ENCODE data around the gene SLF1.

Gene SLF1

GRCh38 chr5:94736498-94736897 is 118.0 kb downstream of the SLF1 start:
- Histone ChIP-seq H3K36me3 (ENCODE audit: control insufficient read depth, insufficient read depth, low read length) (no peaks in the 10 kb centered on the region), H3K9me3 (ENCODE audit: control insufficient read depth, insufficient read depth, low read length) (no peaks in the 10 kb centered on the region)

GRCh38 chr5:94740286-94740685 is 121.8 kb downstream of the SLF1 start:
- Histone ChIP-seq H3K9me3 (ENCODE audit: control insufficient read depth, insufficient read depth, low read length) (no peaks in the 10 kb centered on the region), H3K4me3 (ENCODE audit: low read depth, low read length) (no peak overlapping the region), H3K27me3 (ENCODE audit: control insufficient read depth, insufficient read depth, low read length) (no peaks in the 10 kb centered on the region), H3K9ac (ENCODE audit: low read depth, low read length) (no peak overlapping the region), H3K4me1 (ENCODE audit: control insufficient read depth, insufficient read depth, low read length) (peaks cover 10% of the 10 kb centered on the region), H3K36me3 (ENCODE audit: control insufficient read depth, insufficient read depth, low read length) (no peaks in the 10 kb centered on the region)

More at GRCh38 chr5:94736498-94736897, 118.0 kb downstream of the SLF1 start:
- no peaks in the 10 kb centered on the region for H3K27me3 ChIP-seq (ENCODE audit: control insufficient read depth, insufficient read depth, low read length)
- no peak overlapping the region for H3K4me3 ChIP-seq (ENCODE audit: low read depth, low read length)
- H3K9ac ChIP-seq (ENCODE audit: low read depth, low read length): no peak overlapping the region
- peaks cover 10% of the 10 kb centered on the region for H3K4me1 ChIP-seq (ENCODE audit: control insufficient read depth, insufficient read depth, low read length)

GRCh38 chr5:94742852-94743251 is 124.4 kb downstream of the SLF1 start:
- Histone ChIP-seq H3K9me3 (ENCODE audit: control insufficient read depth, insufficient read depth, low read length) (no peaks in the 10 kb centered on the region), H3K4me3 (ENCODE audit: low read depth, low read length) (no peak overlapping the region)

GRCh38 chr5:94744906-94745305 is 126.4 kb downstream of the SLF1 start:
- no peak overlapping the region for H3K4me3 ChIP-seq (ENCODE audit: low read depth, low read length)
- H3K9ac ChIP-seq (ENCODE audit: low read depth, low read length): no peak overlapping the region
- peaks cover 9% of the 10 kb centered on the region for H3K4me1 ChIP-seq (ENCODE audit: control insufficient read depth, insufficient read depth, low read length)
- no peaks in the 10 kb centered on the region for H3K27me3 ChIP-seq (ENCODE audit: control insufficient read depth, insufficient read depth, low read length)
- H3K9me3 ChIP-seq (ENCODE audit: control insufficient read depth, insufficient read depth, low read length): no peaks in the 10 kb centered on the region
- H3K36me3 ChIP-seq (ENCODE audit: control insufficient read depth, insufficient read depth, low read length): no peaks in the 10 kb centered on the region

More at GRCh38 chr5:94742852-94743251, 124.4 kb downstream of the SLF1 start:
- Histone ChIP-seq H3K27me3 (ENCODE audit: control insufficient read depth, insufficient read depth, low read length) (no peaks in the 10 kb centered on the region), H3K4me1 (ENCODE audit: control insufficient read depth, insufficient read depth, low read length) (peaks cover 10% of the 10 kb centered on the region), H3K9ac (ENCODE audit: low read depth, low read length) (no peak overlapping the region), H3K36me3 (ENCODE audit: control insufficient read depth, insufficient read depth, low read length) (no peaks in the 10 kb centered on the region)

GRCh38 chr5:94745786-94746730 is 127.6 kb downstream of the SLF1 start:
- Histone ChIP-seq H3K27me3 (ENCODE audit: control insufficient read depth, insufficient read depth, low read length) (no peaks in the 10 kb centered on the region), H3K36me3 (ENCODE audit: control insufficient read depth, insufficient read depth, low read length) (no peaks in the 10 kb centered on the region), H3K9me3 (ENCODE audit: control insufficient read depth, insufficient read depth, low read length) (no peaks in the 10 kb centered on the region), H3K9ac (ENCODE audit: low read depth, low read length) (no peak overlapping the region), H3K4me1 (ENCODE audit: control insufficient read depth, insufficient read depth, low read length) (no peaks in the 10 kb centered on the region), H3K4me3 (ENCODE audit: low read depth, low read length) (no peak overlapping the region)

GRCh38 chr5:94746731-94747124 is 128.3 kb downstream of the SLF1 start:
- Histone ChIP-seq H3K4me3 (ENCODE audit: low read depth, low read length) (no peak overlapping the region), H3K9me3 (ENCODE audit: control insufficient read depth, insufficient read depth, low read length) (no peaks in the 10 kb centered on the region), H3K9ac (ENCODE audit: low read depth, low read length) (no peak overlapping the region), H3K4me1 (ENCODE audit: control insufficient read depth, insufficient read depth, low read length) (no peaks in the 10 kb centered on the region), H3K27me3 (ENCODE audit: control insufficient read depth, insufficient read depth, low read length) (no peaks in the 10 kb centered on the region), H3K36me3 (ENCODE audit: control insufficient read depth, insufficient read depth, low read length) (no peaks in the 10 kb centered on the region)

All from iPS-15b (cell line).